Esophagus squamous epithelium (tissue), 4 donors: ENCODE measurements around the gene MSMP.

ENCODE experiments used
- POLR2A ChIP-seq, 4 donors: fragments of 450-650 bp; IDR thresholded peaks; one replicate each; pipeline ENCODE4 v1.6.1; 2017; ENCODE audit warnings: antibody characterized with exemption in 4 of 4, mild to moderate bottlenecking in 4 of 4, moderate library complexity in 3 of 4
- TF ChIP-seq, protein P1 (sequence below), 6 experiments: fragments of 450-650 bp in 4 of 6; fragments of 200-600 bp in 2 of 6; sonication (generic) in 2 of 6; IDR thresholded peaks; one replicate each; pipeline ENCODE4 v1.5.1; 2016 to 2019; ENCODE audit warnings: antibody characterized with exemption in 6 of 6, mild to moderate bottlenecking in 4 of 6, moderate library complexity in 4 of 6

- no peak for TF ChIP-seq POLR2A (IDR thresholded peaks at IDR 0.05)
- TF ChIP-seq, protein P1, sequence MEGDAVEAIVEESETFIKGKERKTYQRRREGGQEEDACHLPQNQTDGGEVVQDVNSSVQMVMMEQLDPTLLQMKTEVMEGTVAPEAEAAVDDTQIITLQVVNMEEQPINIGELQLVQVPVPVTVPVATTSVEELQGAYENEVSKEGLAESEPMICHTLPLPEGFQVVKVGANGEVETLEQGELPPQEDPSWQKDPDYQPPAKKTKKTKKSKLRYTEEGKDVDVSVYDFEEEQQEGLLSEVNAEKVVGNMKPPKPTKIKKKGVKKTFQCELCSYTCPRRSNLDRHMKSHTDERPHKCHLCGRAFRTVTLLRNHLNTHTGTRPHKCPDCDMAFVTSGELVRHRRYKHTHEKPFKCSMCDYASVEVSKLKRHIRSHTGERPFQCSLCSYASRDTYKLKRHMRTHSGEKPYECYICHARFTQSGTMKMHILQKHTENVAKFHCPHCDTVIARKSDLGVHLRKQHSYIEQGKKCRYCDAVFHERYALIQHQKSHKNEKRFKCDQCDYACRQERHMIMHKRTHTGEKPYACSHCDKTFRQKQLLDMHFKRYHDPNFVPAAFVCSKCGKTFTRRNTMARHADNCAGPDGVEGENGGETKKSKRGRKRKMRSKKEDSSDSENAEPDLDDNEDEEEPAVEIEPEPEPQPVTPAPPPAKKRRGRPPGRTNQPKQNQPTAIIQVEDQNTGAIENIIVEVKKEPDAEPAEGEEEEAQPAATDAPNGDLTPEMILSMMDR (IDR thresholded peaks at IDR 0.05), result peak; percentile 67 to 89 (median 85)
These were observed 36.6 kb upstream of the MSMP start for GRCh38 chr9:35790385-35791296.
